NCI-H2196 treated with DMSO at 0.1 percent for 48 hours (cell line): ENCODE measurements around the gene EEF2K.

Source experiments
- DNase-seq: peaks from one replicate; lab custom pipeline; 2025; ENCODE audit not compliant: unreplicated experiment; lab: John Stamatoyannopoulos, UW

The EEF2K gene

DNA sequence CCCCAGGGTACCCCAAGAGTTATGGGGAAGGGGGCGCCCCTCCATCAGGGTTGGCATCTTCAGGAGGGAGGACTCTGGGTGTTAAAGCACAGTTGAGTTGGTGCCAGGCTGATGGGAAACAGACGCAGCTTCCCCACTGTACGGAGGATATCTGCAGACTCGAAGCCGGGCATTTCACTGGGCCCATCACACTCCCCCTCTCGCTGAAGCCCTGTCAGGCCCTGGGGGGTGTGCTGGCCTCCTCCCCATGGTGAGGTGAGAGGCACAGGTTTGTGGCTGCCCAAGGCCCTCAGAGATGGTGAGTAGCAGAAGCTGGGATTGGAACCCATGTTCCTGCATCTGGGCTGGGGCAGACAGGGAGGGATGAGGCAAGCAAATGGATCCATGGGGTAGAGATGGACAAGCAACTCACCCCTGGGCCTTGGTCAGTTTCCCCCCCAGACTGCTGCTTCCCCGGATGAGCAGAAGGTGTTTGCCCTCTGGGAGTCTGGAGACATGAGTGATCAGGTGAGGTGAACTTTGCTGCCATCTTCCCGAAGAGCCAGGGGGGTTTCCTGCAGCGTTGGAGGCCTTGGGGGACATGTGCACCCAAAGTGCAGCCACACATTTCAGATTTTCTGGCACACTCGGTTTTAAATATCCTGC is 122.1 kb downstream of the EEF2K start:
- no peak for DNase-seq

GRCh38 chr16:22329199-22329695 is 123.2 kb downstream of the EEF2K start:
- no peak for DNase-seq

GRCh38 chr16:22330326-22330725 is 124.2 kb downstream of the EEF2K start:
- DNase-seq: no peak

DNA sequence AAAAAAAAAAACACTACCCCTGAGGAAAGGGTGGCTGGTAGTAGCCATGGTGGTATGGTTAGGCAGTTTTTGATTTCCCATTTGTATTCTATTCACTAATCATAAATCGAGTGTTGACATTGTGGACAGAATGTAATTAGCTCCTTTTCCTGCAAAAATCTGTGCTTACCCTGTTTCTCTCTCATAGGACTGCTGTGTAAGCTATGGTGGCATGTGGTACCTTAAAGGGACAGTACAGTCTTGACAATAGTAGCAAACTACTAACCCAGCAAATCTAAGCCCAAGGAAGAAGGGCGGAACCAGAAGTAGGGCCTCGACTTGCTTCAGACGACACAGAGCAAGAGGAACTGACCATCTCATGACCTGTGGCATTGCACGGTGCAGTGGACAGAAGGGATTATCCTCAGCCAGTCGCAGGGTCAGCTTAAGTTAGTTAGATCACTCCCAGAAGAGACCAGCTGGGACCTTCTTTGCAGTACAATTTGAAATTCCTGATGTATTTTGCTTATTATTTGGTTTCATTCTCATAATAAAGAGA is 127.4 kb downstream of the EEF2K start:
- DNase-seq: no peak

DNA sequence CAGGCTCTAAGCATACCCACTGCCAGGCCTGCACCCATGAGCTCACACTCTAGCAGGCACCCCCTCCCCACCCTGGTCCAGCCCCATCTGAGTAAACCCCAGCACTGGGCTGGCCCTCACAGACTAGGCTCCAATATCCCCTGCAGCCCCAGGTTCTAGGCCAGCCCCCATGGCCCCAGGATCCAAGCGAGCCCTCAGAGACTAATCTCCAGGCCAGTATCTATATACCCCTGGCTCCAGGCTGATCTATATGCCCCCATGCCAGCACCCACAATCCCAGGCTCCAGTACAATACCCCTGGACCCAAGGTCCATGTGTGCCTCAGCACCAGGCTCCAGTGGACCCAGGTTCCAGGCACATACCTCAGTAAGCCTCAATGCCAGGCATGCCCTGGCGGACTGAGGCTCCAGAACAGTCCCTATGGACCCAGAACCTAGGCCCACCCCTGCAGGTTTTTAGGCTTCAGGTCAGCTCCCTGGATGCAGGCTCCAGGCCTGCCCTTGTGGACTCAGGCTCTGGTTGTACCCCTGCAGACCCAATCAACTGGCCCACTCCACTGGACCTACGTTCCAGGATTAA is 129.7 kb downstream of the EEF2K start:
- no peak for DNase-seq

DNA sequence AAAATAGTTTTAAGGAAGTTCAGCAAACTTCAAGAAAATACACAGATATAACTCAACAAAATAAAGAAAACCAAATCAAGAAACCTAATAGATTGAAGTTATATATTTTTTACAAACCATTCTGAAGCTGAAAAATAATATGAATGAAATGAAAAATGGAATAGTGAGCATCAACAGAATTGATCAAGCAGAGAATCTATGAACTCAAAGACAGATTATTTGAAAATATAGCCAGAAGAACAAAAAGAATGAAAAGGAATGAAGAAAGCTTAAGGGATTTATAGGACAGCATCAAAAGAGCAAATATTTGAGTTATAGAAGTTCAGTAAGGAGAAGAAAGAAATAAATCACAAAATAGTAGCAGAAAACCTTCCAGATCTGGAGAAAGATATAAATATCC is 130.5 kb downstream of the EEF2K start:
- no peak for DNase-seq

DNA sequence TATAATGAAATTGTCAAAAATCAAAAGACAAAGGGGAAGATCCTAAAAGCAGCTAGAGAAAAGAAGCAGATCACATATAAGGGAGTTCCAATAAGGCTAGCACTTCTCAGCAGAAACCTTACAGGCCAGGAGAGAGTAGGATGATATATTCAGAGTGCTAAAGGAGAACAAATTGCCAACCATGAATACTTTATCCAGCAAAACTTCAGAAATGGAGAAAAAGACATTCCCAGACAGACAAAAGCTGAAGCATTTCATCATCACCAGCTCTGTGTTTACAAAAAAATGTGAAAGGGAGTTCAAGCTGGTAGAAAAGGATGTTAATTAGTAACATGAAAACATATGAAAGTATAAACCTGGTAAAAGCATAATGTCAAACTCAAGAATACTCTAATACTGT is 131.0 kb downstream of the EEF2K start:
- DNase-seq: no peak

DNA sequence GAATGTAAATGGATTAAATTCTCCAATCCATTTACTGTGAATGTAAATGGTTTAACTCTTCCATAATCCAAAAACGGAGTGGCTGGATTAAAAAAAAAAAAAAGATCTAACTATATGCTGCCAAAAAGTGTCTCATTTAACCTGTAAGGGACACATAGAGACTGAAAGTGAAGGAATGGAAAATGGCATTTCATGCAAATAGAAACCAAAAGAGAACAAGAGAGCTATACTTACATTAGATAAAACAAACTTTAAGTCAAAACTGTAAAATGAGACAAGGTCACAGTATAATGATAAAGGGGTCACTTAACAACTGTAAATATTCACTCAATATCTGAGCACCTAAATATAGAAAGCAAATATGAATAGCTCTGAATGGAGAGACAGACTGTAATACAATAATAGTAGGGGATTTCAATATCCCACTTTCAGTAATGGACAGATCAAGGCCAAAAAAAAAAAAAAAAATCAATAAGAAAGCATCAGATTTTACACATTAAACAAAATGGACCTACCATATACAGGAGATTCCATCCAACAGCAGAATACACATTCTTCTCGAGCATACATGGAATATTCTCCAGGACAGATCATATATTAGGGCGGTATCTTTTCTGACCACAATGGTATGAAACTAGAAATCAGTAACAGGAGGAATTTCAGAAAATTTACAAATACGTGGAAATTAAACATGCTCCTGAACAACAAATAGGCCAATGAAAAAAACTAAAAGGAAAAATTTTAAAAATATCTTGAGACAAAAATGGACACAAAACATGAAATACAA is 132.0 kb downstream of the EEF2K start:
- DNase-seq: no peak
